RWPE2 (cell line): ENCODE data around the gene IGFBP5.
A peak's percentile ranks its signal among the peaks of the same experiment; 100 is the strongest.

Experiments used
- ATAC-seq: fragments of 200-7000 bp; cut with Tn5 transposase; 3 replicates; pipeline ENCODE4 v1.9.1; 2021; ENCODE audit warnings: low read depth
- DNase-seq: peaks from one replicate; pipeline ENCODE4 v3.0.0-alpha.2; 2020; ENCODE audit warnings: low spot score
- H3K27ac ChIP-seq: fragments of 450-650 bp; 2 replicates; pipeline ENCODE4 v1.5.1; 2017; ENCODE audit warnings: mild to moderate bottlenecking; ENCODE audit not compliant: poor library complexity, severe bottlenecking
- H3K27me3 ChIP-seq: fragments of 250-450 bp; sonication (Bioruptor Pico); 2 replicates; pipeline ENCODE4 v1.5.1; 2021; ENCODE audit warnings: mild to moderate bottlenecking, moderate library complexity; ENCODE audit not compliant: insufficient read depth, poor library complexity, severe bottlenecking
- H3K36me3 ChIP-seq: fragments of 250-450 bp; sonication (Bioruptor Pico); 2 replicates; pipeline ENCODE4 v1.5.1; 2020; ENCODE audit warnings: low read depth, mild to moderate bottlenecking, moderate library complexity
- H3K4me1 ChIP-seq: fragments of 250-450 bp; sonication (Bioruptor Pico); 2 replicates; pipeline ENCODE4 v1.5.1; 2021; ENCODE audit warnings: mild to moderate bottlenecking, moderate library complexity; ENCODE audit not compliant: insufficient read depth, poor library complexity, severe bottlenecking
- H3K4me3 ChIP-seq: fragments of 250-450 bp; sonication (Bioruptor Pico); 2 replicates; pipeline ENCODE4 v1.5.1; 2021; ENCODE audit warnings: mild to moderate bottlenecking, moderate library complexity; ENCODE audit not compliant: severe bottlenecking
- H3K9me3 ChIP-seq: fragments of 250-450 bp; sonication (Bioruptor Pico); 2 replicates; pipeline ENCODE4 v1.5.1; 2021; ENCODE audit warnings: mild to moderate bottlenecking, moderate library complexity; ENCODE audit not compliant: severe bottlenecking
- TF ChIP-seq, protein P1 (sequence below): fragments of 450-650 bp; IDR thresholded peaks from one replicate; pipeline ENCODE4 v1.5.1; 2017; ENCODE audit warnings: mild to moderate bottlenecking, moderate library complexity; ENCODE audit not compliant: poor library complexity, severe bottlenecking

IGFBP5 gene

DNA sequence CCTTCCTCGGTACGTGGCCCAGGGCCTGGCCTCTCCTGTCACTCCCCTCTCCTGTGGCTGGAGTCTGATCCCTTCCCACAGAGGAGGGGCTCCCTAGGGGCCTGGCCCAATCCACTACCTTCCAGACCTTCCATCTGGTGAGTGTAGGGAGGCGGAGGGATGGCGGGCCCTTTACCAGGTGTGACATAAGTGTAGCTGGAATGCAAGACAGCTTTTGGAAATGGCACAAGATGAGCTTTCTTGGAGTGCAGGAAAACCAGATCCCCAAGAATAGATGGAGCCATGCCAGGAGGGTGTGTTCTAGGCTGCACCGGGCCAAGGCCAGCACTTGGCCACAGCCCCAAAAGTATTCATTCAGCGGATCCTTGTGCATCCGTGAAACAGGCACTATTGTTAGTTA, 30.1 kb downstream of the IGFBP5 start:
- Histone ChIP-seq H3K27me3 (no peaks in the 10 kb centered on the region), H3K36me3 (peaks cover 11% of the 10 kb centered on the region), H3K9me3 (no peaks in the 10 kb centered on the region), H3K4me1 (peaks cover 20% of the 10 kb centered on the region), H3K4me3 (no peak overlapping the region), H3K27ac (peak overlapping the region; percentile 73)
- ATAC-seq (peak; percentile 80), DNase-seq (peak; percentile 82)
- TF ChIP-seq, protein P1, sequence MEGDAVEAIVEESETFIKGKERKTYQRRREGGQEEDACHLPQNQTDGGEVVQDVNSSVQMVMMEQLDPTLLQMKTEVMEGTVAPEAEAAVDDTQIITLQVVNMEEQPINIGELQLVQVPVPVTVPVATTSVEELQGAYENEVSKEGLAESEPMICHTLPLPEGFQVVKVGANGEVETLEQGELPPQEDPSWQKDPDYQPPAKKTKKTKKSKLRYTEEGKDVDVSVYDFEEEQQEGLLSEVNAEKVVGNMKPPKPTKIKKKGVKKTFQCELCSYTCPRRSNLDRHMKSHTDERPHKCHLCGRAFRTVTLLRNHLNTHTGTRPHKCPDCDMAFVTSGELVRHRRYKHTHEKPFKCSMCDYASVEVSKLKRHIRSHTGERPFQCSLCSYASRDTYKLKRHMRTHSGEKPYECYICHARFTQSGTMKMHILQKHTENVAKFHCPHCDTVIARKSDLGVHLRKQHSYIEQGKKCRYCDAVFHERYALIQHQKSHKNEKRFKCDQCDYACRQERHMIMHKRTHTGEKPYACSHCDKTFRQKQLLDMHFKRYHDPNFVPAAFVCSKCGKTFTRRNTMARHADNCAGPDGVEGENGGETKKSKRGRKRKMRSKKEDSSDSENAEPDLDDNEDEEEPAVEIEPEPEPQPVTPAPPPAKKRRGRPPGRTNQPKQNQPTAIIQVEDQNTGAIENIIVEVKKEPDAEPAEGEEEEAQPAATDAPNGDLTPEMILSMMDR = no peak

DNA sequence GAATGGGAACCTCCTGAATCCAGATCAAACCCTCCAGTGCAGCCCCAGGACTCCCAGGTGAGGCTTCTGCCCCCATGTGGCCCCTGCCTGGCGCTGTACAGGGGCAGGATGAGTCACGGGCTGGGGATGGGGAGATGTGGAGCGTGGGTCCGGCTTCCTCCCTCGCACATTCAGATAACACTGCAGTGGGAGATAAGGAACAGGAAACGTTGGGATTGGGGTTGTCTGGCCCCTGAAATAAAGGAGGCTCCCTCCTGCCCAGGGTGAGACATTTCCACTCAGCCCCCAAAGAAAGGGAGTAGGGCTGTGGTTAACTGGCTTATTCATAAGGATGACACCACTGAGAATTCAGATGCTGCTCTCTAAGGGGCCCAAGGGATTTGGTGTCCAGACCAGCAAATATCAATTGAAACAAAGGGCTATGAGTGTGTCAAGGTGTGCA, 30.7 kb downstream of the IGFBP5 start:
- Histone ChIP-seq H3K4me3 (no peak overlapping the region), H3K4me1 (peaks cover 24% of the 10 kb centered on the region), H3K9me3 (no peaks in the 10 kb centered on the region), H3K36me3 (peaks cover 14% of the 10 kb centered on the region), H3K27ac (peak overlapping the region; percentile 73), H3K27me3 (no peaks in the 10 kb centered on the region)
- DNase-seq (no peak), ATAC-seq (peak; percentile 20; the same call in 2 of the 3 replicates)
- TF ChIP-seq, protein P1 = peak; percentile 43

DNA sequence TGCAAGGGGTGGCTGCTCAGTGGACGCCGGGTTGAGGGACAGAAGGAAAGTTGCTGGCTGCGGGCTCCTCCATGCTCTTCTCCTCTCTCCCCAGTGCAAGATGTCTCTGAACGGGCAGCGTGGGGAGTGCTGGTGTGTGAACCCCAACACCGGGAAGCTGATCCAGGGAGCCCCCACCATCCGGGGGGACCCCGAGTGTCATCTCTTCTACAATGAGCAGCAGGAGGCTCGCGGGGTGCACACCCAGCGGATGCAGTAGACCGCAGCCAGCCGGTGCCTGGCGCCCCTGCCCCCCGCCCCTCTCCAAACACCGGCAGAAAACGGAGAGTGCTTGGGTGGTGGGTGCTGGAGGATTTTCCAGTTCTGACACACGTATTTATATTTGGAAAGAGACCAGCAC, 31.5 kb downstream of the IGFBP5 start:
- TF ChIP-seq, protein P1 = no peak

DNA sequence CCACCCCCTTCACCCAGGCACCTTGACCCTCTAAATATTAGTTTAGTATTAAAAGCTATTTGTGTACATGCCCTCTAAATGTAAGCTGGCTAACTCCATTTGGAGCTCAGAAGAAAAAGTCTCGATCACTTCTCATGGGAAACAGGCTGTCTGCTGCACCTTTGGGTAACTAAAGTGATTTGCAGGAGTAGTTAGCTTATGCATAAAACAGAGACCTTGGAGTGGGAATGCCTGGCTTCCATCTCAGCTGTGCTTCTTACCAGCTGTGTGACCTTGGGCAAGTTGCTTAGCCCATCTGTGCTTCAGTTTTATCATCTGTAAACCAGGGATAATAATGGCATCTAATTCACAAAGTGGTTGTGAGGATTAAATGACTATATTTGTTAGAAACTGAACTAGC, 32.2 kb downstream of the IGFBP5 start:
- TF ChIP-seq, protein P1 = no peak
- no peaks in the 10 kb centered on the region for H3K27me3 ChIP-seq
- H3K27ac ChIP-seq = no peak overlapping the region
- H3K9me3 ChIP-seq = no peaks in the 10 kb centered on the region
- H3K4me1 ChIP-seq = peaks cover 35% of the 10 kb centered on the region
- ATAC-seq (no peak), DNase-seq (no peak)
- no peak overlapping the region for H3K4me3 ChIP-seq
- peaks cover 14% of the 10 kb centered on the region for H3K36me3 ChIP-seq

More for the DNA sequence above, 31.5 kb downstream of the IGFBP5 start:
- Histone ChIP-seq H3K4me3 (no peak overlapping the region), H3K9me3 (no peaks in the 10 kb centered on the region), H3K27ac (no peak overlapping the region), H3K4me1 (peaks cover 28% of the 10 kb centered on the region), H3K36me3 (peaks cover 14% of the 10 kb centered on the region), H3K27me3 (no peaks in the 10 kb centered on the region)
- ATAC-seq (no peak), DNase-seq (no peak)

DNA sequence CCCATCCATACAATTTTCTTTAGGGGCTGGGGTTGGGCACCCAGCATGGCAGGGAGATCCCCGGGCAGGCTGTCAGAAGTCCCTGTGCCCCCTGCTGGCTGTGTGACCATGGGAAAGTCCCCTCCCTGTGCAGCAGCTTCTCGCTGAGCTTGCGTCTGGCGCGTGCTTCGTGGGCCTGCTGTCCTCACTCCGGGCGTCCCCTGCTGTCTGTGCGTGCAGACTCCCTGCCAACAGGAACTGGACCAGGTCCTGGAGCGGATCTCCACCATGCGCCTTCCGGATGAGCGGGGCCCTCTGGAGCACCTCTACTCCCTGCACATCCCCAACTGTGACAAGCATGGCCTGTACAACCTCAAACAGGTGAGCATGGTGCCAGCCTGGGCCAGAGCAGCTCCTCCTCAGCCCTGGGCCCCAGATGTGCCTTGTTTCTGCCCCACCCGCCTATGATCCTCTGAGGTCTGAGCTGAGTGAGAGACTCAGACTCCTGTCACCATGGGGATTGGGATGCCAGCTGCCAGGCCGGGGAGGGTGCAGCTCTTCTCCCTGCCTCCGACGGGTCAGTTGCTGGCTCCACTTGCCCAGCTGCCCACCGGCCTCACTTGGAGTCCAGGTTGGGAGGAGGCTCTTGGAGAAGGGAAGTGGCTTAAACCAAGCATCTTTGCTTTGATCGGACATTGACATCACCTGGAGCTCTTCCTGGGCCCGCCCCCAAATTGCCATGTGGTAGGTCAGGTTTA, 33.5 kb downstream of the IGFBP5 start:
- no peak overlapping the region for H3K4me3 ChIP-seq
- H3K9me3 ChIP-seq = no peaks in the 10 kb centered on the region
- peaks cover 14% of the 10 kb centered on the region for H3K36me3 ChIP-seq
- ATAC-seq = no peak
- H3K27me3 ChIP-seq = no peaks in the 10 kb centered on the region
- H3K27ac ChIP-seq = no peak overlapping the region
- DNase-seq = no peak
- TF ChIP-seq, protein P1 = no peak
- peaks cover 39% of the 10 kb centered on the region for H3K4me1 ChIP-seq
